A673 (cell line): ENCODE data around the gene VAMP4. TPM values are rescaled to one million over a fixed set of nuclear protein-coding genes. Genes with fewer than 3 reads are reported as not detected.

Source experiments
- BruUV-seq: library from RNA; stranded (reverse); fragments of 400-500 nt; replicated peaks from 2 replicates; lab custom pipeline; 2021; lab: Mats Ljungman, UMichigan
- CTCF ChIA-PET: fragments of 300-600 bp; sonication (Branson Sonifier 250); formaldehyde crosslinking; loops from one replicate; lab custom pipeline; 2022; ENCODE audit warnings: antibody characterized with exemption; lab: Charles Lee
- POLR2A ChIA-PET: fragments of 300-600 bp; sonication (Branson Sonifier 250); formaldehyde crosslinking; loops from one replicate; lab custom pipeline; 2022; ENCODE audit warnings: antibody characterized with exemption; ENCODE audit not compliant: low non-redundant PET; lab: Charles Lee
- DNase-seq: peaks from one replicate; pipeline ENCODE4 v3.0.0-alpha.2; 2015; ENCODE audit warnings: low spot score
- H3K27ac ChIP-seq: fragments of 200-600 bp; sonication (generic); 2 replicates; pipeline ENCODE4 v1.5.1; 2016; ENCODE audit warnings: mixed run types, low read depth, mild to moderate bottlenecking, mixed read lengths, antibody characterized with exemption, low read length; ENCODE audit not compliant: poor library complexity, severe bottlenecking
- H3K27me3 ChIP-seq: fragments of 200-600 bp; sonication (generic); replicated peaks from 2 replicates; pipeline ENCODE4 v1.6.1; 2017; ENCODE audit warnings: mixed run types, low read depth, mild to moderate bottlenecking, mixed read lengths, antibody characterized with exemption, low read length; ENCODE audit not compliant: insufficient read depth, poor library complexity
- H3K36me3 ChIP-seq: fragments of 200-600 bp; sonication (generic); 2 replicates; pipeline ENCODE4 v1.6.1; 2016; ENCODE audit warnings: mixed run types, mild to moderate bottlenecking, mixed read lengths, antibody characterized with exemption, low read length; ENCODE audit not compliant: insufficient read depth, poor library complexity, severe bottlenecking
- H3K4me1 ChIP-seq: fragments of 200-600 bp; sonication (generic); 2 replicates; pipeline ENCODE4 v1.6.1; 2017; ENCODE audit warnings: mixed run types, mild to moderate bottlenecking, mixed read lengths, antibody characterized with exemption, low read length; ENCODE audit not compliant: insufficient read depth, poor library complexity, severe bottlenecking
- H3K4me3 ChIP-seq: fragments of 200-600 bp; sonication (generic); 2 replicates; pipeline ENCODE4 v1.5.1; 2016; ENCODE audit warnings: low read depth, mixed run types, mild to moderate bottlenecking, mixed read lengths, low read length; ENCODE audit not compliant: poor library complexity, severe bottlenecking
- H3K9me3 ChIP-seq: fragments of 200-600 bp; sonication (generic); 2 replicates; pipeline ENCODE4 v1.6.1; 2016; ENCODE audit warnings: mixed run types, low read depth, mild to moderate bottlenecking, mixed read lengths, antibody characterized with exemption, low read length; ENCODE audit not compliant: poor library complexity, severe bottlenecking
- CTCF ChIP-seq: fragments of 300-800, 200-600 bp; sonication (generic); conservative IDR thresholded peaks from 2 replicates; pipeline ENCODE4 v1.5.1; 2017; ENCODE audit warnings: low read depth, mild to moderate bottlenecking, antibody characterized with exemption, low read length, moderate library complexity, mixed read lengths
- EZH2 ChIP-seq: fragments of 200-600 bp; sonication (generic); IDR thresholded peaks from 2 replicates; pipeline ENCODE4 v1.6.1; 2017; ENCODE audit warnings: borderline replicate concordance, low read depth, mild to moderate bottlenecking, mixed read lengths, antibody characterized with exemption, low read length; ENCODE audit not compliant: poor library complexity, severe bottlenecking
- intact Hi-C: fragments of 100-400 bp; cut with micrococcal nuclease; formaldehyde crosslinking; loops from one replicate; pipeline ENCODE4 v1.10.0; 2022; ENCODE audit not compliant: unreplicated experiment
- total RNA-seq: library from RNA; stranded (reverse); gene quantifications from 2 replicates; pipeline ENCODE4 v1.2.3, GENCODE V29; 2021

VAMP4 gene
- total RNA-seq, 1 experiment from 2014 or later, result 8.9 TPM

- POLR2A ChIA-PET, result no interaction called here
- no peak for TF ChIP-seq CTCF
- no peak for TF ChIP-seq EZH2
- no peak for DNase-seq
- no peaks in the 10 kb centered on the region for H3K9me3 ChIP-seq
- H3K27me3 ChIP-seq, result no peaks in the 10 kb centered on the region
- intact Hi-C loops, result no loop called here
- H3K4me1 ChIP-seq, result no peaks in the 10 kb centered on the region
- BruUV-seq, result no TSS peak
- no peaks in the 10 kb centered on the region for H3K36me3 ChIP-seq
- CTCF ChIA-PET, result no interaction called here
- no peak overlapping the region for H3K4me3 ChIP-seq
- no peak overlapping the region for H3K27ac ChIP-seq
Observed at GRCh38 chr1:171756856-171757255, 15.0 kb upstream of the VAMP4 start.

- Histone ChIP-seq H3K27me3 (no peaks in the 10 kb centered on the region), H3K9me3 (no peaks in the 10 kb centered on the region), H3K4me3 (no peak overlapping the region), H3K27ac (no peak overlapping the region), H3K4me1 (no peaks in the 10 kb centered on the region), H3K36me3 (no peaks in the 10 kb centered on the region)
- BruUV-seq, result no TSS peak
- DNase-seq, result no peak
- CTCF ChIA-PET, result no interaction called here
- TF ChIP-seq CTCF, result no peak
- TF ChIP-seq EZH2, result no peak
- intact Hi-C loops, result no loop called here
- POLR2A ChIA-PET, result no interaction called here
Observed at GRCh38 chr1:171754971-171755370, 13.1 kb upstream of the VAMP4 start.

- no peaks in the 10 kb centered on the region for H3K27me3 ChIP-seq
- no peak overlapping the region for H3K27ac ChIP-seq
- TF ChIP-seq CTCF (no peak), EZH2 (no peak)
- no peak overlapping the region for H3K4me3 ChIP-seq
- ChIA-PET CTCF (no interaction called here), POLR2A (no interaction called here)
- H3K9me3 ChIP-seq, result no peaks in the 10 kb centered on the region
- H3K4me1 ChIP-seq, result no peaks in the 10 kb centered on the region
- H3K36me3 ChIP-seq, result no peaks in the 10 kb centered on the region
- intact Hi-C loops, result no loop called here
- BruUV-seq, result no TSS peak
- no peak for DNase-seq
Observed at GRCh38 chr1:171754353-171754705, 12.5 kb upstream of the VAMP4 start.
